Activated T-cell treated with anti-CD3 and anti-CD28 coated beads, Interleukin-2, amount 50 U/mL, for 24 hours (primary cell): Measurements from ENCODE around the gene KDM8.
A peak's percentile ranks its signal among the peaks of the same experiment; 100 is the strongest.

Experiments
- DNase-seq: peaks from one replicate; pipeline ENCODE4 v3.0.0-alpha.2; 2020
- H3K27ac Mint-ChIP-seq: 2 replicates; pipeline ENCODE4 v1.8.0; 2020; ENCODE audit warnings: mild to moderate bottlenecking, mixed read lengths
- H3K27me3 Mint-ChIP-seq: 2 replicates; pipeline ENCODE4 v1.8.0; 2020; ENCODE audit warnings: mixed read lengths
- H3K36me3 Mint-ChIP-seq: 2 replicates; pipeline ENCODE4 v1.8.0; 2020; ENCODE audit warnings: low read depth, mixed read lengths
- H3K4me1 Mint-ChIP-seq: 2 replicates; pipeline ENCODE4 v1.8.0; 2020; ENCODE audit warnings: low read depth, mixed read lengths
- H3K4me3 Mint-ChIP-seq: 2 replicates; pipeline ENCODE4 v1.8.0; 2020; ENCODE audit warnings: mild to moderate bottlenecking, moderate library complexity, mixed read lengths
- H3K9me3 Mint-ChIP-seq: 2 replicates; pipeline ENCODE4 v1.8.0; 2020; ENCODE audit warnings: mixed read lengths

The KDM8 gene

GRCh38 chr16:27236635-27237218 is 33.4 kb downstream of the KDM8 start:
- DNase-seq, result no peak

GRCh38 chr16:27237219-27238015 is 34.1 kb downstream of the KDM8 start:
- Mint-ChIP-seq H3K4me1 (peaks cover 93% of the 10 kb centered on the region), H3K27me3 (no peaks in the 10 kb centered on the region), H3K4me3 (peak overlapping the region; percentile 71), H3K9me3 (no peaks in the 10 kb centered on the region), H3K27ac (peak overlapping the region; percentile 100), H3K36me3 (peaks cover 67% of the 10 kb centered on the region)
- peak; percentile 86 for DNase-seq

More at GRCh38 chr16:27236635-27237218, 33.4 kb downstream of the KDM8 start:
- H3K4me3 Mint-ChIP-seq, result peak overlapping the region; percentile 71
- H3K27ac Mint-ChIP-seq, result peak overlapping the region; percentile 100
- H3K9me3 Mint-ChIP-seq, result no peaks in the 10 kb centered on the region
- peaks cover 93% of the 10 kb centered on the region for H3K4me1 Mint-ChIP-seq
- no peaks in the 10 kb centered on the region for H3K27me3 Mint-ChIP-seq
- peaks cover 70% of the 10 kb centered on the region for H3K36me3 Mint-ChIP-seq

GRCh38 chr16:27238016-27238587 is 34.8 kb downstream of the KDM8 start:
- H3K4me1 Mint-ChIP-seq, result peaks cover 93% of the 10 kb centered on the region
- no peak for DNase-seq
- no peaks in the 10 kb centered on the region for H3K27me3 Mint-ChIP-seq
- H3K9me3 Mint-ChIP-seq, result no peaks in the 10 kb centered on the region
- peak overlapping the region; percentile 100 for H3K27ac Mint-ChIP-seq
- H3K36me3 Mint-ChIP-seq, result peaks cover 60% of the 10 kb centered on the region
- peak overlapping the region; percentile 71 for H3K4me3 Mint-ChIP-seq

- H3K4me3 Mint-ChIP-seq, result no peak overlapping the region
- DNase-seq, result peak; percentile 33
- H3K27ac Mint-ChIP-seq, result peak overlapping the region; percentile 100
- no peaks in the 10 kb centered on the region for H3K9me3 Mint-ChIP-seq
- peaks cover 93% of the 10 kb centered on the region for H3K4me1 Mint-ChIP-seq
- peaks cover 58% of the 10 kb centered on the region for H3K36me3 Mint-ChIP-seq
- H3K27me3 Mint-ChIP-seq, result no peaks in the 10 kb centered on the region
Measured at GRCh38 chr16:27238591-27238990, 35.3 kb downstream of the KDM8 start.

GRCh38 chr16:27239026-27239425 is 35.7 kb downstream of the KDM8 start:
- no peak overlapping the region for H3K4me3 Mint-ChIP-seq
- DNase-seq, result peak; percentile 27
- peaks cover 58% of the 10 kb centered on the region for H3K36me3 Mint-ChIP-seq
- H3K9me3 Mint-ChIP-seq, result no peaks in the 10 kb centered on the region
- peaks cover 93% of the 10 kb centered on the region for H3K4me1 Mint-ChIP-seq
- no peaks in the 10 kb centered on the region for H3K27me3 Mint-ChIP-seq
- H3K27ac Mint-ChIP-seq, result peak overlapping the region; percentile 100

- Mint-ChIP-seq H3K36me3 (peaks cover 58% of the 10 kb centered on the region), H3K27ac (peak overlapping the region; percentile 74), H3K4me1 (peaks cover 93% of the 10 kb centered on the region), H3K27me3 (no peaks in the 10 kb centered on the region), H3K9me3 (no peaks in the 10 kb centered on the region), H3K4me3 (no peak overlapping the region)
- peak; percentile 36 for DNase-seq
Measured at GRCh38 chr16:27239906-27240655, 36.8 kb downstream of the KDM8 start.

GRCh38 chr16:27240948-27241531 is 37.7 kb downstream of the KDM8 start:
- Mint-ChIP-seq H3K4me3 (no peak overlapping the region), H3K36me3 (peaks cover 57% of the 10 kb centered on the region), H3K9me3 (no peaks in the 10 kb centered on the region), H3K4me1 (peaks cover 93% of the 10 kb centered on the region), H3K27ac (peak overlapping the region; percentile 22), H3K27me3 (no peaks in the 10 kb centered on the region)
- DNase-seq, result peak; percentile 20

GRCh38 chr16:27241658-27242057 is 38.3 kb downstream of the KDM8 start:
- DNase-seq, result no peak
- H3K27ac Mint-ChIP-seq, result no peak overlapping the region
- no peak overlapping the region for H3K4me3 Mint-ChIP-seq
- peaks cover 62% of the 10 kb centered on the region for H3K36me3 Mint-ChIP-seq
- H3K9me3 Mint-ChIP-seq, result no peaks in the 10 kb centered on the region
- no peaks in the 10 kb centered on the region for H3K27me3 Mint-ChIP-seq
- peaks cover 95% of the 10 kb centered on the region for H3K4me1 Mint-ChIP-seq

GRCh38 chr16:27242398-27242797 is 39.1 kb downstream of the KDM8 start:
- Mint-ChIP-seq H3K27ac (no peak overlapping the region), H3K4me1 (peaks cover 95% of the 10 kb centered on the region), H3K36me3 (peaks cover 67% of the 10 kb centered on the region), H3K27me3 (no peaks in the 10 kb centered on the region), H3K9me3 (no peaks in the 10 kb centered on the region), H3K4me3 (peak overlapping the region; percentile 48)
- no peak for DNase-seq

GRCh38 chr16:27242868-27243590 is 39.7 kb downstream of the KDM8 start:
- H3K27ac Mint-ChIP-seq, result peak overlapping the region; percentile 42
- H3K4me3 Mint-ChIP-seq, result peak overlapping the region; percentile 48
- peaks cover 95% of the 10 kb centered on the region for H3K4me1 Mint-ChIP-seq
- H3K27me3 Mint-ChIP-seq, result no peaks in the 10 kb centered on the region
- no peaks in the 10 kb centered on the region for H3K9me3 Mint-ChIP-seq
- peak; percentile 41 for DNase-seq
- peaks cover 73% of the 10 kb centered on the region for H3K36me3 Mint-ChIP-seq

- DNase-seq, result peak; percentile 28
- H3K4me3 Mint-ChIP-seq, result no peak overlapping the region
Measured at GRCh38 chr16:27243725-27244362, 40.5 kb downstream of the KDM8 start.

GRCh38 chr16:27244363-27244755 is 41.0 kb downstream of the KDM8 start:
- Mint-ChIP-seq H3K27ac (peak overlapping the region; percentile 58), H3K36me3 (peaks cover 71% of the 10 kb centered on the region), H3K4me3 (no peak overlapping the region), H3K27me3 (no peaks in the 10 kb centered on the region), H3K9me3 (no peaks in the 10 kb centered on the region), H3K4me1 (peaks cover 93% of the 10 kb centered on the region)
- DNase-seq, result peak; percentile 15

More at GRCh38 chr16:27243725-27244362, 40.5 kb downstream of the KDM8 start:
- H3K4me1 Mint-ChIP-seq, result peaks cover 95% of the 10 kb centered on the region
- peaks cover 73% of the 10 kb centered on the region for H3K36me3 Mint-ChIP-seq
- H3K27ac Mint-ChIP-seq, result peak overlapping the region; percentile 58
- H3K27me3 Mint-ChIP-seq, result no peaks in the 10 kb centered on the region
- H3K9me3 Mint-ChIP-seq, result no peaks in the 10 kb centered on the region
